HG02938 (cell line): ENCODE measurements around the gene C3orf20.
A peak's percentile ranks its signal among the peaks of the same experiment; 100 is the strongest.
"Not testable (repeated sequence)": the region's sequence is repeated elsewhere in the genome, so short reads cannot be mapped to it uniquely, and the experiment has no call there.

Experiments
- ATAC-seq: cut with Tn5 transposase; IDR thresholded peaks from one replicate; pipeline ENCODE4 v1.9.1; 2021; ENCODE audit warnings: mild to moderate bottlenecking, moderate library complexity; ENCODE audit not compliant: unreplicated experiment

C3orf20 gene

DNA sequence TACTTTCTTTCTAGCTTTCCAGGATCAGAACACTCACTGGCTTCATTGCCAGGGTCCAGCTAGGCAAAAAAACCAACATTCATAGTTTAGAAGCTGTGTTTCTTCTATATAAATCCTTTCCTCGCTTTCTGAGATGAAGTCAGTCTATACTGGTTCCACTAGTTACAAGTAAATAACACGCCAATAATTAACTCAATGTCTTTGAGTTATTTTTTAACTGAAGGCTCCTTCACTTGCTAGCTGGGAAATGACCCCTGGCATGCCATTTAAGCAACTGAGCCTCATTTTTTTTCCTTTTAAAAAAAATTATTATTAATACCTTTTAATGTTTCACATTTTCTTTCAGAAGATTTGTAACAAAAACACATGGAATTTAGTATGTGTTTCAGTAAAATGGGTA lies 25.5 kb upstream of the C3orf20 start:
- no peak for ATAC-seq

DNA sequence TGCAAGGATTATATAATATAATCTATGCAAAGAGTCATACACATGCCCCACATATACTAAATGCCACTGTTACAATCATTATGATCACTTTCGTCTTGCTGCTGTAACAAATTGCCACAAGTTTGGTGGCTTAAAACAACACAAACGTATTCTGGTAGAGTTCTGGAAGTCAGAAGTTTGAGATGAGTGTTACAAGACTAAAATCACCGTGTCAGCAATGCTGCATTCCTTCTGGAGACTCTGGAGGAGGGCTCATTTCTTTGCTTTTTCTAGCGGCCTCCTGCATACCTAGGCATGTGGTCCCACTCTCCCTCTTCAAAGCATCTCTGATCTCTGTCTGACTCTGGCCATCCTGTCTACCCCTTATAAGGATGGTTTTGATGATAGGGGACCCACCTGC lies 24.7 kb upstream of the C3orf20 start:
- no peak for ATAC-seq

DNA sequence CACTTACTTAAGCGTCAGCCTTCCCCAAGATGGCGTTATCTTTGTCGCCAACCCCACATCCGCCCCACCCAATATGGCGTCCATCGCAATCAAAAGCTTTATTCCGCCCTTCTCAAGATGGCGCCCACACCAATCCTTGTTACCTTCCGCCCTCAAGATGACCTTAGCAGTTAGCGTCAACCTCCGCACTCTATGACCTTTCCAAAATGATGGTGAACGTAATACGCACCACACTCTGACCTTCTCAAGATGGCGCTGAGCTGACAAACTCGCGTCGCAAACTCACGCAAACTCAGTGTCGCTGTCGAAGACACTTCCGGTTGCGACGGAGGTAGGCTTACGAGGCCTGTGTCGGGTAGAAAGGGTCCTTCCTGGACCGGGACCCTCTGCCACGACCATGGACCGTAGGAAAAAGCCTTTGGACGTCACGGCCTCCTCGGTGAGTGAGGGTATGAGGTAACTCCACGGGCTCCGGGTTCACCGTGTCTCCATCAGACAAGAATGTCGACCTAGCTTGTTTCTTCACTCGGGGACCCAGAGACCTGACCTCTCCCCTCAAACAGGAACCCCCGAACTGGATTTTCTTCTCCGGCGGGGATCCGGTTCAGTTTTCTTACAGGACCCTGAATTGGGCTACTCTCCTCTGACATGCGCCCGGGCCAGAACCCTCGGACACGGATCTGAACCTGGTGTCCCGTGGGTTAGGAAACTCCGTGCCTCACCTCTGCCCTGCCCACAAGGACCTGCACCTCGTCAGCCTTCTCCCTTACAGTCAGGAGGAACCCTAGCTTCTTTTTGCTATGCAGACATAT lies 23.3 kb upstream of the C3orf20 start, which contains the start of gene CCDC174:
Gene CCDC174, plus strand, starts transcription at position 323 of the 812 bp plus-strand sequence. Its CDS starts 75 bp downstream, at position 398.
- ATAC-seq = peak; percentile 100

DNA sequence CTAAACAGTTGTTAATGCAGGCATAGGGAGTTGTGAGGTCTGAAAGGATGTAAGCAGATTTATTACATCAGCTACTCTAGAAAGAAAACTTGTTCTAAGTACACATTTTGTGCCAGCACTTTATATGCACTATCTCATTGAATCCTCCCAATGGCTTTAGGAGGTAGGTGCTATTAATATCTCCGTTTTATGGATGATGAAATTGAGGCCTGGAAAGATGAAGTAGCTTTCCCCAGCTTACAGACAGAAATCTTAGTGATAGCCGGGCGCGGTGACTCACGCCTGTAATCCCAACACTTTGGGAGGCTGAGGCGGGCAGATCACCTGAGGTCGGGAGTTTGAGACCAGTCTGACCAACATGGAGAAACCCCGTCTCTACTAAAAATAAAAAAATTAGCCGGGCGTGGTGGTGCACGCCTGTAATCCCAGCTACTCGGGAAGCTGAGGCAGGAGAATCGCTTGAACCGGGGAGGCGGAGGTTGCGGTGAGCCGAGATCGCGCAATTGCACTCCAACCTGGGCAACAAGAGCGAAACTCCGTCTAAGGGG lies 22.5 kb upstream of the C3orf20 start:
- not testable (repeated sequence) for ATAC-seq

DNA sequence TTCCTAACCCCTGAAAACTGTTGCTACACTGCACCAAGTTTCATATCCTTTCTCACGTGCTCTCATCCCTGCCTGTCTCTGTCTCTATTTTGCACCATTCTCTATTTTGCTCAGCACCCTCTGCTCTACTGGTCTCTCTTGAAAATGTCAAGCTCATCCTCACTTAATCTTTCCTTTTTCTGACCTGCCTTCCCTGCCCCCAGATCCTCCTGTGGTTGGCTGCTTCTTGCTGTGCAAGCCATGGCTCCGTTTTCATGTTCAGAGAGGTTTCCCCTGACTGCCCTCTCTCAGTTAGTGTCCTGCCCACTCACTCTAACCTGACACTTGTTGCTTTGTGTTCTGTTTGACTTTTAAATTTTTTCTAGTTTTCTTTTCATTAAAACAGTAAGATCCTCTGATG lies 17.4 kb upstream of the C3orf20 start:
- no peak for ATAC-seq

DNA sequence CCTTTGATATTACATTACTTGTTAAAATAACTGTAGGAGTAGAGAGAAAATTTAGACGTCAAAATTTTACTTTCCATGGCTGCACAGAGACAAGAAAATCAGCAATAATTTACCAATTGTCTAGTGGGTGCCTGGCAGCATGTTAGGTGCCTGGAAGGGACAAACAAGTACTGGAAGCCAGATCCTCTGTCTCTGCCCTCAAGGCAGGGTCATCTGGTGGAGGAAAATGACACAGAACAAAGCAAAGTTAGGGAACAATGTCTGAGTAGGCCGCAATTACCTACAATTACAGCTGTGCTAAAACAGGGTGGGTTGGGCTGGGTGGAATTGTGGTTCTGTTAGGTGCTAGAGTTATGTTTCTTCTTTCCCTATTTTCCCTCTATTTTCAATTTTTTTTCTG lies 16.0 kb upstream of the C3orf20 start:
- no peak for ATAC-seq

DNA sequence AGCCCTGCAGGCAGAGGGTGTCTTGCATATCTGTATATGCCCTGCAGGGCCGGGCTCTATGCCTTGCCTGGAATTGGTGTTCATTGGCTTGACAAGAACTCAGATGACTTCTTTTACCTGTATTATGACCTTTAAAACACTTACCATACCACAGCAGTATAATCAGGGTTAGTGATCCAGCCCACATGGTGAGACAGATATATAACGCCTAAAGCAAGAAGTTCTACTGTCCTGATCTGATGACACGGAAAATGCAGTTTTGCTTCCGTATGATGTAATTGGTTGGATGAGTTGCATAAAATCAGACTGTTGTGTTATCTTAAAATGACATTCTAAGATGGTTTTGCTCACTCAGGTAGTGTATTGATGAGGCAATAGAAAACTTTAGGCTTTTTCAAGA lies 14.0 kb upstream of the C3orf20 start:
- no peak for ATAC-seq

DNA sequence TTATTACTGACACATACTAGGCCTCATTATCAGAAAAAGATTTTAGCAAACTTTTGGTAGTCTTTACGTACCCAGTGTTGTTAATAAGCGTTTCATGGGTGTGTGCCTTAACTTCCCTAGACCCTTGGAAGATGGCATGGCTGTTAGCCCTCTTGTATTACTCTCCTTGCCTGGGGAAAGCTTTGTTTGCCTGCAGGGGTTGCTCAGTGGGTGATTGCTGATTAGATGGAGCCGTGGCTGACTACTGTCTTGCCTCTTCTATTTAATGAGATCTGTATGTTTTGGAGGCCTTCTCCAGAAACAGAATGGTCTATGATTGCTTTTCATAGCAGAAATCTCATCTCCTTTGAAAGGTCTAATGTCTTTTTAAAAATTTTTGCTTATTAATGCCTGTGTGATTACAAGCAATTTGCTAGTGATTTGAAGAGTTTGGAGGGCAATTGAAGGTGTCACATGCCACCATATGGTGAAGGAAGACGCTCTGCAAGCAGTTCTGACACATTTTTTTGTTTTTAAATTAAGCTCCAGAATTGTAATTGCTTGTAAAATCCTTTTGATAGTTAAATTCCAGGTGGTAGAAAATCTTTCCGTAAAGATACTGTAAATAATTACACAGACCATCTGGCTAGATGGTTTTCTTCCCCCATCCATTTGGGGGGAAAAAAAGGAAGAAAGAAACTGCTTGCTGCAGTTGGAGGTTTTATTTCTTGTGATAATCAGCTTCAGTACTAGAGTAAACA lies 11.4 kb upstream of the C3orf20 start:
- no peak for ATAC-seq

DNA sequence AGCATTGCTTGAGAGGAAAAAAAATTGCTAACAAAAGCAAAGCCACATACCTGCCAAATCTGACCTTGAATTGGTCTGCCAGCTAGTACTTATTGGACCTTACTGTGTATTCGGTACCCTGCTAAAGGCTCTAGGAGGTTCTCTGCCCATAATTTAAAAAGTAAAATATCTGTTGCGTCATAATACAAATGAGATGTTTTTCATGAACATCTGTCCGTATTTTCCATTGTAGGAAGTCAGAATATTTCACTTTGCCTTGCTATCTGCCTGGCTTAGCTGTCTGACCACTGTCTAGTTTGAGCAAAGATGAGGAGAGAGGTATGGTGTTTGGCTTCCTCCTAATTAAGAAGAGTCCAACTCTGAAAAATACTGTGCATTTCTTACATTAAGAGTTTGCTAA lies 10.8 kb upstream of the C3orf20 start:
- no peak for ATAC-seq

DNA sequence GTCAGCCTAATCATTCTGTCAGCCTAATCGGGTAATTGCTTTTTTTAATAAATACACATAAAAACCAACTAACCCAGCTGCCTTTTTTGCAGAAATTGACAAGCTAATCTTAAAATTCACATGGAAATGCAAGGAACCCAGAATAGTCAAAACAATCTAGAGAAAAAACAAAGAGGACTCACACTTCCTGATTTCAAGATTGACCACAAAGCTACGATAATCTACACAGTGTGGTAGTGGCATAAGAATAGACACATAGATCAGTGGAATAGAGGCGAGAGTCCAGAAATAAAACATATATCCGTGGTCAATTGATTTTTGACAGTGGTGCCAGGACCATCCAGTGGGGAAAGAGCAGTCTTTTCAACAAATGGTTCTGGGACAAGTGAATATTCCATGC lies 2.4 kb upstream of the C3orf20 start:
- ATAC-seq = no peak

DNA sequence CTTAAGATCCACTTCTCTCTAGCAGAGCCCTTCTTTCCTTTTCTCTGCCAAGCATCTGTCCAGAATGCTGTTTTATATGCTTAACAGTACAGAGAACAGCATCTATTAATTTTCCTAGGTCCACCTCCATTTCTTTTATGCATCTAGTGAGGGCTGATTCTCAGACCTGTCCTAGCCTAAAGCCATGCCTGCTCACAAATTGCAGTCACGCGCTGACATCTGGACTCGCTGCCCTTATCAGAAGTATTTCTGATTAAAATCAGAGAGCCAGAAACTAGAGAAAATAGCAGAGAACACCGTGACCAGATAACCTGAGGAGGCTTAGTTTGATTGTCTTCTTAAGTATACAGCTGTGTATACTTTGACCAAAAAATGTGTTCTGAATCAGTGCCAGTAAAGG lies 1.9 kb downstream of the C3orf20 start:
- no peak for ATAC-seq

DNA sequence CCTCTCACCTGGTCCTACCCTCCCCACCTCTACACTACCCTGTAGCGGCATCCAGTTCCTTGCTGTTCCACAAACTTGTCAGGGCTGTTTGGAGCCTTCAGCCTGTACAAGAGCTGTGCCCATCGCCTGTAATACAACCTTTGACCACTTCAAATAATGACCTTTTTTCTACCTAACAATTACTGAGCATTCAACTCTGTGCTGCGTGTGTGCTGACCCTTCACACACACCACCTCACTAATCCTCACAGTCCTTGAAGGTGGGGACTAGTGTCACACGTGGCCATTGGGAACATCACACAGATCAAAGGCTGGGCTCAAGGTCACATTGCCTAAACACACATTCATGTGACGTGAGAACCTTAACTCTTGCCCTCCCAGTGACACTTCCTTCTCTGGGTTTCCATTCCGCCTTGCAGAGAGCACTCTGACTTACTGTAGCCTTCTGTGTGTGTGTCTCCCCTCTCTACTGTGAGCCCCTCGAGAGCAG lies 3.1 kb downstream of the C3orf20 start:
- no peak for ATAC-seq

DNA sequence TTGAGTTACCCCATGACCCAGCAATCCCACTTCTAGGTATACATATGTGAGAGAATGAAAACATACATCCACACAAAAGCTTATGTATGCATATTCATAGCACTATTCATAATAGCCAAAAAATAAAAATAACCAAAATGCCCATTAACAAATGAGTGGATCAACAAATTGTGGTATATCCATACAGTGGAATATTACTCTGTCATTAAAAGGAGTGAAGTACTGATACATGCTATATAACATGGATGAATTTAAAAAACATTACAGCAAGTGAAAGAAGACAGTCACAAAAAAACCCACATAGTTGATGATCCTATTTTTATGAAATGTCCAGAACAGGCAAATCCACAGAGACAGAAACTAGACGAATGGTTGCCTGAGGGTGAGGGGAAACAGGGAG lies 5.2 kb downstream of the C3orf20 start:
- ATAC-seq = no peak

DNA sequence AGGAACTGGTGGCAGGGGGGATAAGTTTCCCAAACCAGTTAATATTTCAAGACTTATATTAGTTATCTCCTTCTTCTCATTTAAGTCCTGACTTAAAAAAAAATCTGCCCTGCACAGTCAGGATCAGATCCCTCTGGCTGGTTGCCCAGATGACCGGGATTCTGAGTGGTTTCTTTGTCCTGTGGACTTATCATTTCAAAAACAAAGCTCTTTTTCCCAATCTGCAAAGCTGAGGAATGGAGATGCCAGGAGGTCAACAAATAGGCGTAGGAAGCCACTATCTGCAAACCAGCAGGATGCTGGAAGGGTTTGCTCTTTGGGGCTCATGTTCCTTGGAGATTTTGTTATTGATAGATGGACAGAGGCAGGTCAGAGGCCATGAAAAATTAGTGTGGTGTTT lies 5.8 kb downstream of the C3orf20 start:
- no peak for ATAC-seq

DNA sequence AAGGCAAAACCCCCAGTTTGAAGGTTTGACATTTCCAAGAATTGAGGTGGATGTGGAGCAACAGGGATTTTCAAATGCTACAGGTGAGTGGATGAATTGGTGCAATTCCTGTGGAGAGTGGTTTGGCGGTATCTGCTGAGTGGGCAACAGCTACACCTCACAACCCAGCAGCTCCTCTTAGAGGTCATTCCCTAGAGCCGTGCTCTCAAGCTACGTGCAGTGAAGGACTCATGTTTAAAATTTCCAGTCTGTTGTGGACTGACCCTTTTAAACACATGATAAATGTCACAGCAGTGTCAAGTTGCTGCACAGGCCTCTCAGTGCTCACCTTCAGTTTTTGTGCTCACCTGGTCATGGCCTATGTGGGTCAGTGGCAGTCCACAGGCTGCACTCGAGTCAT lies 9.5 kb downstream of the C3orf20 start:
- no peak for ATAC-seq

DNA sequence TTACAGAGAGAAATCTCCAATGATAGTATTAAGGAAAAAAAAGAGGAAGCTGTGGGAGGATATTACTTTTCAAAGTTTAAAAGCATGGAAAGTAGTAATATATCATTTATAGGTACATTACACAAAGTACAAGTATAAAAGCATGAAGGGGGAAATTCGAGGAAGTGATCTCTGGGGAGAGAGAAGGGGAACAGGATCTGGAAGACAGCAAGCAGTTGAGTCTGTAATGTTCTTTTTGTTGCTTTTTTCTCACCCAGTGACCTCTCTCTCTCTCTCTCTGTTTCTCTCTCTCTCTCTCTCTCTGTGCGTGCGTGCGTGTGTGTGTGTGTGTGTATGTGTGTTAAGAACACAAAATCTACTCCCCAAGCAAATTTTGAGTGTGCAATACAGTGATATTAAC lies 10.2 kb downstream of the C3orf20 start:
- no peak for ATAC-seq

DNA sequence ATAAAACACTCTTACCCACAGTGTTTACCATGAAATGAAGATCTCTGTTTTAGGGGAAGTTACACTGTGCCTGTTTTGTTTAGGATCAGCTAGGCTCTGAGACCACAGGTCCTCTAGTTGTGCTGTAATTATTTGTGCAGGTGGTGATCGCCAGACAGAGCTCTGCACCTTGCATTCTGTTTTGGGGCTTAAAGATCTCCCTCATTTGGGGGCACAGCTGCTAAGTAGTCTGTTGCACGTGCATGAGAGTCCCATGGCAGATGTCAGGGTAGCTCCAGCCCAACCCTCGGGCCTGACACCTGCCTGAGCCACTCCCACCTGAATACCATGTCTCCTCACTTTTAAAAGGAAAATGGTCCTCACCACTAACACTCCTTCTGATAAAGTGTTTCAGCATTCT lies 12.4 kb downstream of the C3orf20 start:
- ATAC-seq = no peak

DNA sequence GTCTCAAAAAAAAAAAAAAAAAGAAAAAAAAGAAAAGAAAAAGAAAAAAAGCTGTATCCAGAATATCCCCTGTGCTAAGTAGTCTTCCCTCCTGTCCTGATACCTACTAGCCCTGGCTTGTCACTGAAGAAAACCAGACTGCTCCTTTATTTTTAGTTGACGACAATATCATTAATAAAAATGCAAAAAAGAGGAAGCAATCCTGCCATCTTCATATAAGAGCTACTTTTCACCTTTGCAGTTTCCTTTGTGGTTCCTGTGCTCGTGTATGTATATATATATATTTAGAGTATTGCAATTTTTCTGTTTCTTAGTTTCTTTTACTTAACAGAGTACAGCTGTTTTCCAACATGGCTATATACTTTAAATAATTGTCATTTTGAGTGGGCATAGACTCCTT lies 13.6 kb downstream of the C3orf20 start:
- ATAC-seq = no peak

DNA sequence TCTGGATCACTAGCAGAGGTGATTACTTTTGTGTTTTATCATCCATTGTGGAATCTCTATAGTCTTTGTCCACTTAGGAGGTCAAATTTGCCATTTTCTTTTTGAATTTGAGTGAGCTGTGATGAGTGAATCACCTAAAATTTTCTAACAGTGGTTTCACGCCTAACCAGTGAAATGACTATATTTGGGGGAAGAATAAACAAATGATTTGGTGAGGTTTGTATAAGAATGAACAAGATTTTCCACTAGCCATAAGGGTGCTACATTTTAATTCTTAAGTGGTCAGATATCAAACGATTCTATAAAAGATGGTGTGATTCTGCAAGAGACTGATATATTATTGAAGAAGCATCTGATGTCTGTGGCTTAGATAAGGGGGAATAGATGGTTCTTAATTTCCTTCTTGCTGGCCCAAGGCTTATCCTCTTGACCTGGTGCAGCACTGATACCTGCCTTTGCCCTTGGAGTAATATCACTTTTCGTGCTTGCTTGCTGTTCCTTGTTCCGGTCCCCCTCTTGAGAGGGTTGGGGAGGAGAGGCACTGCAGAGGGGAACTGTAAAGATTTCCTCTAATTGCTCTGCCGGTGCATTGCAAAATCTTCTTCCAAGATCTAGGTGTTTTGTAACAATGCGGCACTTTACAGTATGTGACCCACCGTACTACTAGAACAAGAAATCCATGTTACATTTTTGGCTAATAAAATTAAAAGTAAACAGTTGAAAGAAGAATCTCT lies 14.5 kb downstream of the C3orf20 start:
- no peak for ATAC-seq

DNA sequence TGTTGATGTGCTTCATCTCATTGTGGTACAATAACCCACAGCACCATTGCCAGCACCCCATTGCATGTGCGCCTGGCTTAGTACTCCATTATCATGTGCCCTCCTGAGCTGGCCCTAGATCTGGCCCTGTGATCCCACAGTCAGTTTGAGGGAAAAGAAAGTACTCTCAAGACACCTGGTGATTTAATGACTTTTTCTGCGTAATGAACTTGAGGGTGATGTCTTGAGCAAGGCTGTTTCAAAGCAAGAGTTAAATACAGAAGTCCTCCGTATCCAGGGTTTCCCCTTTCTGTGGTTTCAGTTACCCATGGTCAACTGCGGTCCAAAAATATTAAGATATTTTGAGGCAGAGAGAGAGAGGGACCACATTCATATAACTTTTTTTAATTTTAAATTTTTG lies 16.3 kb downstream of the C3orf20 start:
- peak; percentile 53 for ATAC-seq

DNA sequence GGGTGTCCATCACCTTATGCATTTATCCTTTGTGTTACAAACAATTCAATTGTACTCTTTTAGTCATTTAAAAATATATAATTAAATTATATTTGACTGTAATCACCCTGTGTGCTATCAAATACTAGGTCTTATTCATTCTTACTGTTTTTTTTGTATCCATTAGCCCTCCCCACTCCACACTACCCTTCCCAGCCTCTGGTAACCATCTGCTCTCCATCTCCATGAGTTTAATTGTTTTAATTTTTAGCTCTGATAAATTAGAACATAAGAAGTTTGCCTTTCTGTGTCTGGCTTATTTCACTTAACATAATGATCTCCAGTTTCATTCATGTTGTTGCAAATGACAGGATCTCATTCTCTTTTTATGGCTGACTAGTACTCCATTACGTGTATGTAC lies 16.8 kb downstream of the C3orf20 start:
- ATAC-seq = no peak
